ENCODE results near the gene DNAJC24.

GRCh38 chr11:31443802-31444201 lies 74.1 kb downstream of the DNAJC24 start:
- TF ChIP-seq, protein P1, sequence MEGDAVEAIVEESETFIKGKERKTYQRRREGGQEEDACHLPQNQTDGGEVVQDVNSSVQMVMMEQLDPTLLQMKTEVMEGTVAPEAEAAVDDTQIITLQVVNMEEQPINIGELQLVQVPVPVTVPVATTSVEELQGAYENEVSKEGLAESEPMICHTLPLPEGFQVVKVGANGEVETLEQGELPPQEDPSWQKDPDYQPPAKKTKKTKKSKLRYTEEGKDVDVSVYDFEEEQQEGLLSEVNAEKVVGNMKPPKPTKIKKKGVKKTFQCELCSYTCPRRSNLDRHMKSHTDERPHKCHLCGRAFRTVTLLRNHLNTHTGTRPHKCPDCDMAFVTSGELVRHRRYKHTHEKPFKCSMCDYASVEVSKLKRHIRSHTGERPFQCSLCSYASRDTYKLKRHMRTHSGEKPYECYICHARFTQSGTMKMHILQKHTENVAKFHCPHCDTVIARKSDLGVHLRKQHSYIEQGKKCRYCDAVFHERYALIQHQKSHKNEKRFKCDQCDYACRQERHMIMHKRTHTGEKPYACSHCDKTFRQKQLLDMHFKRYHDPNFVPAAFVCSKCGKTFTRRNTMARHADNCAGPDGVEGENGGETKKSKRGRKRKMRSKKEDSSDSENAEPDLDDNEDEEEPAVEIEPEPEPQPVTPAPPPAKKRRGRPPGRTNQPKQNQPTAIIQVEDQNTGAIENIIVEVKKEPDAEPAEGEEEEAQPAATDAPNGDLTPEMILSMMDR (IDR thresholded peaks at IDR 0.05), result no peak
- TF ChIP-seq POLR2AphosphoS5 (IDR thresholded peaks at IDR 0.05), result no peak
